Measurements from ENCODE around the gene CA5A.
"Not testable (repeated sequence)": the region's sequence is repeated elsewhere in the genome, so short reads cannot be mapped to it uniquely, and the experiment has no call there.

Gene CA5A

DNA sequence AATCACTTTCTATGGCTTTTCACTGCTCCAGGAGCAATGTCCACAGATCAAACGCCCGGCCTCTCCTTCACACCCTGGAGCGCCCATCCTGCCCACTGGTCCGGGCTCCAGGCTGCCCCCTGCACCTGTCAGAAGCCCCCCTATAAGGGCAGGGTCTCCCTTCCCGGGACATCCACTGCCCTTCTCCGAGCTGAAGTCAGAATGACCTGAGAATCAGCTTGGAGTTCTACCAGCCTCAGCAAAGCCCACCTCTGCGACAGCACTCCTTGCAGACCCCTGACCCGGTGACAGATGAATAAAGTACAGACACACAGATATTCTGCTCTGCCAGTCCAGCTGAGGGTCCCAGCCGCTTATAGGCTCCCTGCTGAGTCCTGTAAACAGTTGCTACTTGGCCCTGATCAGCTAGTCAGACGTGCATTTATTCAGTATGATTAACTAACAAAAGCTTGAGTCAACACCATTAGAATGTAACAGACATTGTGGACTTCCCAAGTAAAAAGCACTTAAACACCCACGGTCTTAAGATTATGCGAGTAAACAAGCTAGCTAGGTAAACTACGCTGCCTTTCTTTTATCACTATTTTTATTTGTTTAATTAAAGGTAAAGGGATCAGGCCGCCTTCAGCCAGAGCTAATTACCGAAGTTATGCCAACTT is 71.9 kb downstream of the CA5A start:
- no peak for DNase-seq (ENCODE audit: low spot score)

DNA sequence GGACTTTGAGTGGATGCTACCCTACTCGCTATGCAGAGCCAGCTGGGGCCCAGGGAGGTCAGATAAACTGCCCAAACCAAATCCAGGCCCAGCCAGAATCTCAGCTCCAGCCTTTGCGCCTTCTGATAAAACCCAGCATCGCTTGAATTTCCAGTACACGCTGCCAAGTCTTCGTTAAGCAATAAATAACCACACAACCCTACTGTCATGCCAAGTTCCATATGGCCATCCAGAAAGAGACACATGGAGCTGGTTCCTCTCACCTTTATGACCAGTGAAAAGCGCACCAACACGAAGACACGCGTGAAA is 73.0 kb downstream of the CA5A start:
- DNase-seq (ENCODE audit: low spot score), result not testable (repeated sequence)

DNA sequence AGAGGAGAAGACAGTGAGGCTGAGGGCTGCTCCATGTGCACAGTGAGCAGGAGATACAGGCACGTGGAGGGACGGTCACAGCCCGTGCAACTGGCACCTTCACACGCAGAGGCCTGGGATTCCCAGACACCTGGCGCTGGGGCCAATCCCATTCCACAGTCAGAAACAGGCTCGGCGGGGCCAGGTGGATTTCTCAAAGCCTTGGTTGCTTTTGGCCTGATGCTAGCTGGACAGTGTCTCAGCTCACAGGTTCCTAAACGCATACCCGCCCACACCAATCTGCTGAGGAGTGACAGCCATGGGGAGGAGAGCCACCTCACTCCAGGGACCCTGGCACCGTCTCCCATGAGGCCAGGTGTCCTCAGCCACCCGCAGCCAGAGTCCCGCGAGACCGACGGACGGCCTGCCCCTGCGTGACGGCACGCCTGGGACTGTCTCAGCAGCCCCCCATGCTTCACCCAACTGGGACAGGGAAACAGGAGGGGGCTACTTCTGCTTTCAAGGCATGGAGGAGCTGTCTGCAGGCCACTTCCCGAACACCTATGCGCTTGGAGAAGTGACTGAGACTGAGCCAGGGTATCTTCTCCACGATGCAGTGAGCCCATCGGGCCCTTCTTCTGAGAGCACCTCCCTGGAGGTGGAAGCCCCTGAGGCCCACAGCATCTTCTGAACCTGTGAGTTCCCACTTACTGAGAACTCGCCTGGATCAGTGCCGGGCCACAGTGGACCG is 73.6 kb downstream of the CA5A start:
- not testable (repeated sequence) for DNase-seq (ENCODE audit: low spot score)

DNA sequence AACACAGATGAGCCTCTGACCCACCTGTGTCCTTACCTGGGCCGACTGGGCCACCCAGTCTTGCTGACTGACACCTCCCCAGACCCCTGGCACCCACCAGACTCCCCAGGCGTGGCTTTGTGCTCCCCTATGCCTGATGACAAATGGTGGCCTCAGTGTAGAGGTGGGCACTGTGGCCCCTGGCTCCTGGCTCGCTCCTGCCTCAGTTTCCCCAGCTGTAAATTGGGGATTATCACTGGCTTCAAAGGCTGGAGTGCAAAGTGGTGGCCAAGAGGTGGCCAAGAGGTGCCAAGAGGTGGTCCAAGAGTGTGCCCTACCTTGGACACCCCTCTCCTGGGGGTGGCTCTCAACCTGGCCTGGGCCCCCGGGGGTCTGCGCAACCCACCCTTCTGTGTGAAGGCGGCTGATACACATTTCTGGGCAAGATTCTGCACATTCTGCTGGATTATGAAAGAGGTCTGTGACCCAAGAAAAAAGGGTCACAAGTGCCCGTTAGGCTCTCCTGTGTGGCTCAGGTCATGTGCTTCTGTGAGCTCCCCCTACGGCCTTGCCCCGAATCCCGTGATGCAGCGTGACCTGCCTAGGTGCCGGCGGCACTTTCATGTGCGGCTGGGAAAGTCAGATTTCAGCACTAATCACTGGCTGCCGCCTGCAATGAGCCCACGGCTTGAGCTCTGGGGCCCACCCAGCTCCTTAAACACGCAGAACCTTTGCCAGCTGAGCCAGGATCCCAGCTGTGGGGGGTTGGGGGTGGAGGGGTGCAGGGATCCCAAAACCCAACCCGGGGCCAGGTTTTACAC is 74.8 kb downstream of the CA5A start:
- DNase-seq (ENCODE audit: low spot score), result not testable (repeated sequence)

DNA sequence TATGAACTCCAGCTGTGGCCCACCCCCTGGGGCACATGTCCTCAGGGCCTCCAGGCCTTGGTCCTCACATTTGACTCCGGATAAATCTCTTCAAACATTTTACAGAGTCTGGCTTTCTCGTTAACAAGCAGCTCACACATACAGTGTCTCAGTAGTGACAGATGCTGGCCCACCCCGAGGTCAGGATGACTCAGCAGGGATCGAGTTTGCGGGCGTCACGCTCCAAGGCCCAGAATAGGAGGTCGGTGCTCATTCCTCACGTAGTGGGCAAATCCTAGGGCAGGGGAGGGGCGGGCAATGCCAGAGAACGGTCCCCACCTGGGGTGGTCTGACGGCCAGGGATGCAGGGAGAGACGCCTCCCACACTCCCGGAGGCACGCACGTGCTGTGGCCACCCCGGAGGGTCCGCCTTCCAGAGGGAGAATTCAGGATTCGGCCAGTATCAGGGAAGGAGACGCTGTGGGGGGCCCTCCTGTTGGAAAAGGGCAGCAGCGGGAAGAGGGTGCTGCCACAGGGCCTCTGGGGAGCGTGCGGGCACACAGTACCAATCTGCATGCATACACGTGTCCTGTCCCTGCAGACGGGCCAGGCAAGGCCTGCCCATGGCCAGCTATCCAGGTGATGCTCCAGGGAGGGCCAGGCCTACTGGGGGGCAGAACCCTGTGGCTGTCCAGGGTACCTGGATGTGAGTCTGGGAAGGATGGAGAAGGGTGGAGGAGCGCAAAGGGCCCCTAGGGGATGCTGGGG is 75.6 kb downstream of the CA5A start:
- DNase-seq (ENCODE audit: low spot score), result peak; percentile 53

DNA sequence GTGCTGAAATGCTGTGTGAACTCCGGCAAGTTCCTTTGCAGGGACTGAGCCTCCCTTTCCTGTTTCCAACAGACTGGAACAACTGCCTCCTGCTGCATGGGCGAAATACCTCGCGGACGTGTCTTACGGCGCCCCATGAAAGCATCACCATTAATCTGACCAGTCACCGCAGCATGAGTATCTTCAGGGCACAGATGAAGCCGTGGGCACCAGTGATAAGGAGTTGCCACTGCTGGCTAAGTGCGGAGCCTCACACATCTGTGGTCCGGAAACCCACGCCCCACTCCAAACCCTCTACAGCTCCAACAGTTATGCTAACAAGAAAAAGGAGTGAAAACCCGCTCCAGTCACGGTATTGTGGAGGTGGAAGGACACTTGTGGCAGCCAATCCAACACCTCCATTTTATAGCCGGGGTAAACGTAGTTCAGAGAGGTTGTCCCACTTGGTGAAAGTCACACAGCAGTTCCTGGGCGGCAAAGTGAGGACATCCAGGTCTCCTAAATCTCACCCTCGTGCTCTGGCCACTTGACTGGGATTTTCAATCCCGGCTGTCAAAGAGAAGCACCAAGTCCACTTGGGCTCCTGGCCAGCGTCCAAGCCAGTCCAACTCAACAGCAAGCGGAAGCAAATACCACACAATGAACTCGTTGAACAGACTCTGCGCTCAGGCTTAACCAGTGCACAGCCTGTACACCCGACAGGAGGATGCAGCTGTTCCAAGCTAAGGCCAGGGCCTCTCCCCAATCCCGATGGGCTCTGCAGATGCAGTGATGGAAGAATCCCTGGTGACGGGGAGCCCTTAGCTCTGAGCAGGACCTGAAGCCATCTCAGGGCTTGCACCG is 78.0 kb downstream of the CA5A start:
- DNase-seq (ENCODE audit: low spot score), result not testable (repeated sequence)

DNA sequence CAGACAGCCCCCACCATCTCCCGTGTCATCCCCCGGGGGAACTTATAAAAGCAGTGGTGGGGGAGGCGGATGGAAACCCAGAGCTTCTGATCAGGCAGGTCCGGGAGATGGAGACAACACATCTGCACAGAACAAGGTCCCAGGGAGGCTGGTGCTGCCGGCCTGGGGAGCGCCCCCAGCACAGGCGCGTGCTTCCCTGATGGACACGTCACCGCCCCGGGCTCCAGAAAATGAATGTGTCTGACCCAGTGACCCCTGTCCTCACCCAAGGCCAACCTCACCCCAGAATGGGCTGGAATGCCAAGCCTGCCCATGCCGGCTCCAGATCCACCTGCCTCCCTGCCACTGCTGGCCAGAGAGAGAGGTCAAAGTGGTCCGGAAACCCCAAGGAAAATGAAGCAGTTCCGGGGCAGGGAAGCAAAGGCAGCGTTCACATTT is 79.5 kb downstream of the CA5A start:
- DNase-seq (ENCODE audit: low spot score), result no peak

DNA sequence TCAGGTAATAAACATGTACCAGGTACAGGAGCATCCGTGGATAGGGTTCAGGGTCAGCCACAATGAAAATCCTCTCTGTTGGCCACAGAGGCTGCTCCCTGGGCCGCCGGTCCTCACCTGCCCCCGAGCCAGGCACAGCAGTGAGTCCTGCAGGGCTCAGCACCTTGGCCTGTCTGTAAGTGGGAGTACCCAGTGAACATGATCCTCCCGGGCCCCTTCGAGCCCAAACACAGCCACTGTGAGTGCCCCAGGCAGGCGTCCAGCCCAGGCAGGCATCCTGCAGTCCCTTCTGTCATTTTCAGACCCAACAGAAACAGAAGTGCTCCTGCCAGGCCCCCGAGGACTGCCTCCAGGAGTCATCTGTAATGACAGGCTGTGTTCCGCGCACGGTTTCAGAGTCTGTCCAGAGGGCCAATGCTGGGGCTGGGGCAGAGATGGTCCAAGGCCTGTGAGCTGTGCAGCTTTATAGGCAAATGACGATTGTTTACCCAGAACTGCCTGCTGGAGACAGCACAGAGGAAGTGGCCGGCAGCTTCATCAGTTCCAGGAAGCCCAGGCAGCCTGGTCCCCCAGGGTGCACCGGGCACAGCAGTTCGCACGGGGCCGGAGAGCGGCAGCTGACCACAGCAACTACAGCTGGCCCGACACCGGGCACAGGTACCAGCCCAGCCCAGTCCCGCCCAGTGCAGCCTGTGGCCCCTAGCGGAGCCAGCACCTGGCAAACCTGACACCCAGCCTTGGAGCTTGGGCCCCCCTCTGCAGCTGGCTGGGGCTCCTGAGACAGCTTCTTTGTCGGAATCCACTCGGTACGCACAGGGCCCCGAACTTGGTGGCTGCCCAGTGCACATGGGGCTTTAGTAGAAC is 80.2 kb downstream of the CA5A start:
- DNase-seq (ENCODE audit: low spot score), result no peak

DNA sequence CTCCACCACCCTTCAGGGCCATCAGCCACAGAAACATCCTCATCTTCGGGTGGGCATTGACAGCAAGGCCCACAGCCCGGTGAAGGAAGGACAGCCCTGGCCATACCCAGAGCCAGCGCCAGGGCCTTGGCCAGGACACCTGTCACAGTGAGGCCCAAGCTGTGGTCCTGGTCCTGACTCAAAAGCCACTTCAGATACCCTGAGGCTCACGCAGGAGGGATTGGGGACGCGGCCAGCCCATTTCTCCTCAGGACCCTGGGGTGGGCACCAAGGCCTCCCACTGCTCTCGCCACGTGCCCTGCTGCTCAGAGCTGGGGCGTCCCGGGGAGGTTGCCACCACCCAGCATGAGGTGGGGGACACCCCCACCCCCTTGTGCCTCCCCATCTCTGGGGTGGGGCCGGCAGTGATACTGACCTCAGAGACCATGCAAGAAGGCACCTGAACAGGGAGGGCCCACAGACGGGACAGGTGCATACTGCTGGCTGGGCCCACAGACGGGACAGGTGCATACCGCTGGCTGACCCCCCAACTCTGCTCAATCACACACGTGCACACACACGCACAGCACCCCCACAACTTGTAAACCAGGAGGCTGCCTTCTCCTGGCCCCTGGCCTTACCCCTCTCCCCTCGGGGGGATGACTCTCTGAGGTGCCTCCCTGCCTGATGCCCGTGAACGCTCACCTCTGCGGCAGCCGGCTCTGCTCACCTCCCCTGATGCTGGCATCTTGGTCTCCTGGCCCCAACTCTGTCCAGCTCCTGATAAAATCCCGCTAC is 81.2 kb downstream of the CA5A start:
- no peak for DNase-seq (ENCODE audit: low spot score)

DNA sequence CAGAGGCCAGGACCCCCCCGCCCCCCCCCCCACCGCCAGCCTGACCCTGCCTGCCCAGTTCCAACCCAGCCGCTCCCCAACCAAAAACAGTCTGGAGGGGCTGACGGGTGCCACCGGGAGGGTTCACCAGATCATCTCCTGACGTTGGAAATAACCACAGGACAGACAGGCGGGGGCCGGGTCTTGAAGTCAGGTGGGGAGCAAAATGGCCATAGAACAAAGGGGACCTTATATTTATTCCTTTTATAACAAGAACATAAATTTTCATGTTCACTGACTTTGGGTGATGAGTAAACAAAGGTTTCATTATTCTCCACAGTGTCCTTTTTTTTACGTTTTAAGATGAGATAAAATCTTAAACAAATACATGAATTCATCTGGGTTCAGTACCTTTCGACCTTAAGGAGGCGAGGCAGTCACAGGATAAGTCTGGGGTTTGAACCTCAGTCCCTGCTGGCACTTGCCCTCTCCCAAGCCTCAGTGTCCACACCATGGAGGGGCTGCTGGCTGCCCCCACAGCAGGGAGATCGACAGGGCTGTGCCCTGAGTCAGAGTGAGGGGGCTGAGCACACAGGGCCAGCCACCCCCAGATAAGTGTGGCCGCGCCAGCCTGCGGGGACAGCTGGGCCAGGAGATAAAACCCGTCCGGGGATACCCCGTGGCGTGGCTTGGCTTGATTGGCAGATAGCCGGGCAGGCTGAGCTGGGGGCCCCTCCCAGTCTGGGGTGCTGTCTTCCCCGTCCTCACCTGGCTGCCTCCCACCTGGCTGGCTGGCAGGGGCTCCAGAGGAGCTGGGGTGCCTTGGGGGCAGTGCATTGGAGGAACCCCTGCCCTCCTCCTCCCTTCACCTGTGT is 82.0 kb downstream of the CA5A start:
- no peak for DNase-seq (ENCODE audit: low spot score)

DNA sequence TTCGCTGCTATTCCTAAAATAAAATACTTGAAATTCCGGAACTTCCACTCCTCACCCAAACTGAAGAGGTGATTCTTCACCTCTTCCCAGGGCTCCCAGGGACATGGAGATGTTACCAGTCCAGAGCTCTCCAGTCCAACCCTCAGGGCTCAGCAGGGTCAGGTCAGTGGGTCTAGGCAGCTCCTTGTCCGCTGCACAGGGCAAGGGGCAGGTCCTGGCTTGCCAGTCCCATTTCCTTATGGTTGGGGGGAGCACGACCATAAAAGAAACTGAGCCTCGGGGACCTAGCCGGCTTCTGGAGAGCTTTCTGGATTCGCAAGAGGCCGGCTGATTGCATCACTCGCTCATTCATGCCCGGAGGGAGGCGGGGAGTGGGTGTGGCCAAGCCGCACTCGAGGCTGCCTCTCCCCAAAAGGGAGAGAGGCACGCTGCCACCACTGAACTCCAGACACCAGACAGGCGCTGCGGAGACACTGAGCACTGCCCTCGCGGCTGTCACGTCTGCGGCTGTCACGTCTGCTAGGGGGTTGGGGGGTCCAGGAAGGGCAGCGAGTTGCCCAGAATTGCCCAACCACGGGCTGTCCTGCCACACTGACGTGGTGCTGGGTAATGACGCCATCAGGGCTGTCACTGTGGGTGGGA is 82.8 kb downstream of the CA5A start:
- peak; percentile 97 for DNase-seq (ENCODE audit: low spot score)

DNA sequence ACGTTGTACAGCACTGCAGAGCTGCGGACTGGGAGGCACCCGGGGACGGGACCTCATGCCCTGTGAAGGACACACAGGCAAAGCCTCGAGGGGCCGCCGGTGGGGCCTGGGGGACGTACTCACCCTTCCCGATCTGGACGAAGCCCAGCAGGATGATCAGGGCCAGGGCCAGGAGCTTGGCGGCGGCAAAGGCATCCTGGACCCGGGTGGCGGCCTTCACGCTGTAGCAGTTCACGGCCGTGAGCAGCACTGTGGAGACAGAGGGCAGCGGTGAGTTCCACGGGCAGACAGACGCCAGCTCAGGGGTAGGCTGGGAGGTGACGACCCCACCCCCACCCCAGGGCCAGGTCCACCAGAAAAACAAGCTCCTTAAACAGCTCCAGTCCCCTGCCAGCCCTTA is 84.7 kb downstream of the CA5A start:
- no peak for DNase-seq (ENCODE audit: low spot score)

DNA sequence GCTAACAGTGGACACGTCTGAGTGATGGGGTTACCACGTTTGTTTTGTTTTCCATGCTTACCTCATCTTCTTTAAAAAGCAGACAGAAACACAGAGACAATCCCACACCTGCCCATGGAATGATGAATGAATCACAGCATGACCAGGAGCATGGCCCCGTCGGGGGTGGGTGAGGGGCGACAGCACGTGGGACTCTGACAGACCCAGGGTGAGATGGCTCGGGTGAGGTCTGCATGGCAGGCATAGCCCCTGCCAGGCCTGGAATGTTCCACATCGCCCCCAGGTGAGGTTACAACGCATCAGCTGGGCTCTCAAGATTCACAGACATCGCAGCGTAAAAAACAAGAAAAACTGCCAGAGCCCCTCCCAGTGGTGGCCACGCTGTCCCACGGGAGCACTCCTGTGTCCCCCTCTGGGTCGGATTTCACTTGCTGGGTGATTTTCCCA is 85.2 kb downstream of the CA5A start:
- DNase-seq (ENCODE audit: low spot score), result no peak

DNA sequence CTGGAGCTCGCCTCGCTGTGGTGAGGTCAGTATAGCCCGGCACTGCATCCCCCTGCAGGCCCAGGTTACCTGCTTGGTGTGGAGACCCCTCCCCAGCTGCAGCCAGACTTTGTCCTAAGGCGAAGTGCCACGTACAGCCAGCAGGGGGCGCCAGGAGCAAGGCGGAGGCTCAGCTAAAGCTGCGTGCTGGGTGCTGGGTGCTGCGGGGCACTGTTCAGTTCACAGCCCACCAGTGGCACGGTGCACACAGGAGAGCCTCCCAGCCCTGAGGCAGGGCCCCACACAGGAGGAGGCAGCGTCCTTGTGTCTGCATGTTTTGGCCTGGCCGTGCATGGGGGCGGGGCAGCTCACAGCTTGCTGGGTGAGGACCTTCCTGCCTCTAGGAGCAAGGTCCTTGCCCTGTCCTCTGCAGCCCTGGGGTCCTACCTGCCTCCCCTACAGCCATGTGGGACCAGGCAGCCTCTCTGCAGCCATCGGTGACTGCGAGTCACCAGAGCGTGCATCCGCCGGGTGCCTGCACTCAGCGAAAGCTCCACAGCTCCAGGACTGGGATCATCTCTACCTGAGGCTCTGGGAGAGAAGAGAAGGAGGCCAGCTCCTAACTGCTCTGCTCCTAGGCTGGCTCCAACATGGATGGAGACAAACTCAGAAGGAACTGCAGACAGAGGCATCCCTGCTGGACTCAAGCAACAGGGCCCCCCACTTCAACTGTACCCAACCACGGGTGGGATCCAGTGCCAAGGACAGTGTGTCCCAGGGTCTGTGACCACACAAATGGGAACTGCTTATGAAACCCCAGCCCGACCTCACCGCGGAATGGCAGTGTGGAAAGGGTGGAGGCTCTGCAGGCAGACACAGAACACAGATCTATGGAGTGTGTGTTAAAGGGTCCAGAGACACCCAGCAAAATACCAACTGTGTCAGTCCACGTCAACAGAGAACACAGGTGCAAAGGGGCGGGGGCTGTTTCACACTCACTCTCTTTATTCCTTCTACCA is 86.0 kb downstream of the CA5A start:
- DNase-seq (ENCODE audit: low spot score), result peak; percentile 76

DNA sequence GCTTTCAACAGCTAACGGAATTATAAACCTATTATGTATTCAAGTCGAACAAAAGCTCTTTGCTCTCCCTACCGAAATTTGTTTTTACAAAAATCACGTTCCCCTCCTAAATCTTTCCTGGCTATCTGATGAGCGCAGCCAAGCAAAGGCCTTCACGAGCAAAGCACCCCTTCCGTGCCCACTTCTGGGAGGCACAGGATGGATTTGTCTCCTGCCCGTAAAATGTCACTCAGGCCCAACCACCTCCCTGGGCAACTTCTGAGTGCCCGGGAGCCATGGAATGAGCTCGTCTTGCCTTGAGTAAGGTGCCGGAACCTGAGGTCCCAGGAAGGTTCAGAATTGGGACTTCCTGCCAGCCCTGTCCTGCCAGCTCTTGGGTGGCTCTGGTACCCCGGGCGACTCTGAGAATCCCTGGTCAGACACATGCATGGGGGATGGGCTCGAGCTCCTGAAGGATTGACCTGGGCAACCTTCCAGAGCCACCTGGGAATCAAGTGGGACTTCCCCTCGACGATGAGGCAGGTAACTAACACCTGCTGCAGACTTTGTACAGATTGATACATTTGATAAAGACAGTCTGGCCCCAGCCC is 86.8 kb downstream of the CA5A start:
- DNase-seq (ENCODE audit: low spot score), result no peak

DNA sequence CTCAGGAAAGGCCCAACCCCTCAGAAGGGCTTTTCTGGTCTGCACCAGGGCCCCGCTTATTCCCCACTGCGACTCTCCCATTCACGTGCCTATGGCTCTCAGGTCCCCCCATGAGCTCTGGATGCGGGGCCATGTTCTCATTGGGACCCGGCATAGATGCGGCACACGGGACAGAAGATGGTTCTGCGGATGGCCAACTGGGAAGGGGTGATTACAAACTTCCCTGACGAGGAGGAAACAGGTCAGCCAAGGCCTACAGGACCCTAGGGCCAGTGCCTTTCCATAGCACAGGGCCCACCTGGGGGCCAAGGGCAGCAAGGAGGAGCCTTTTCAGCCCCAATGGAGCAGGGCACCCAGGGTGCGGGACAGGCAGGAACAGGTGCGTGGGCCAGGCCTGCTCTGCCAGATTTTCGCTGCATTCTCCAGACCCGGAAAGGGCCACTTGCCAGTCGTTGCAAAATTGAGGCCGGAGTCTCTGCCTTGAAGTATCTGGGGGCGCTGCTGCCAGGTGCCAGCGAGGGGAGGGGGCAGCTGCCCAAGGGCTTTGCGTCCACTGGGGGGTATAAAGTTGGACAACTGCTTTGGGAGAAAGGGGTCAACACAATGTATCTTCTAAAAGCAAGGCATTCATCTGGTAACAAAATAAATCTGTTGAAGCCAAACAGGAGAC is 87.5 kb downstream of the CA5A start:
- no peak for DNase-seq (ENCODE audit: low spot score)
